Vagina (tissue), 2 donors: Measurements from ENCODE around the gene TUBB6. TPM values are rescaled to one million over a fixed set of nuclear protein-coding genes. Genes with fewer than 3 reads are reported as not detected.

Experiments
- DNase-seq, 2 donors: peaks; one replicate each; pipeline ENCODE4 v3.0.0-alpha.2; 2017; ENCODE audit errors: extremely low spot score in 2 of 2
- H3K27ac ChIP-seq: fragments of 200-600 bp; sonication (generic); one replicate; pipeline ENCODE4 v1.5.1; 2019
- H3K27me3 ChIP-seq: fragments of 200-600 bp; sonication (generic); one replicate; pipeline ENCODE4 v1.5.1; 2019
- H3K36me3 ChIP-seq, 2 donors: fragments of 200-600 bp; sonication (generic); one replicate each; pipeline ENCODE4 v1.5.1; 2017 to 2019
- H3K4me1 ChIP-seq: fragments of 200-600 bp; sonication (generic); one replicate; pipeline ENCODE4 v1.5.1; 2019
- H3K4me3 ChIP-seq, 2 donors: fragments of 200-600 bp; sonication (generic); 1 replicate in 1 of 2; 2 replicates in 1 of 2; pipeline ENCODE4 v1.5.1; 2016 to 2019
- H3K9me3 ChIP-seq: fragments of 200-600 bp; sonication (generic); one replicate; pipeline ENCODE4 v1.5.1; 2019
- POLR2A ChIP-seq, 2 donors: fragments of 450-650 bp; IDR thresholded peaks; one replicate each; pipeline ENCODE4 v1.6.1; 2017; ENCODE audit warnings: antibody characterized with exemption in 2 of 2, mild to moderate bottlenecking in 2 of 2, moderate library complexity in 2 of 2
- POLR2AphosphoS5 ChIP-seq, 2 donors: sonication (generic); formaldehyde crosslinking; IDR thresholded peaks; one replicate each; pipeline ENCODE4 v1.9.0; 2017; ENCODE audit warnings: antibody characterized with exemption in 2 of 2, mild to moderate bottlenecking in 2 of 2, low read depth in 1 of 2; ENCODE audit not compliant: insufficient read depth in 1 of 2
- intact Hi-C: fragments of 100-400 bp; cut with DNase I; formaldehyde crosslinking; loops from one replicate; pipeline ENCODE4 v1.15.1; 2023
- total RNA-seq: library from RNA; depleted of rRNA; stranded (reverse); fragments of >200 nt; gene quantifications from one replicate; pipeline ENCODE4 v1.2.3, GENCODE V29; 2016
- TF ChIP-seq, protein P1 (sequence below), 3 experiments: fragments of 450-650 bp in 2 of 3; fragments of 200-600 bp in 1 of 3; sonication (generic) in 1 of 3; IDR thresholded peaks; one replicate each; pipeline ENCODE4 v1.5.1; 2017 to 2019; ENCODE audit warnings: antibody characterized with exemption in 3 of 3, mild to moderate bottlenecking in 2 of 3, moderate library complexity in 2 of 3

TUBB6 gene
- total RNA-seq, 1 donor from 2014 or later = 450 TPM

- Histone ChIP-seq H3K4me1 (no peaks in the 10 kb centered on the region), H3K27ac (no peak overlapping the region), H3K4me3 (no peak overlapping the region), H3K27me3 (no peaks in the 10 kb centered on the region), H3K9me3 (no peaks in the 10 kb centered on the region), H3K36me3 (peaks cover 3 to 55% of the 10 kb centered on the region in 2 donors)
- intact Hi-C loops = no loop called here
- TF ChIP-seq POLR2A (IDR thresholded peaks at IDR 0.05) (no peak), POLR2AphosphoS5 (IDR thresholded peaks at IDR 0.05; ENCODE audit: insufficient read depth in 1 of 2, low read depth in 1 of 2) (no peak)
- TF ChIP-seq, protein P1, sequence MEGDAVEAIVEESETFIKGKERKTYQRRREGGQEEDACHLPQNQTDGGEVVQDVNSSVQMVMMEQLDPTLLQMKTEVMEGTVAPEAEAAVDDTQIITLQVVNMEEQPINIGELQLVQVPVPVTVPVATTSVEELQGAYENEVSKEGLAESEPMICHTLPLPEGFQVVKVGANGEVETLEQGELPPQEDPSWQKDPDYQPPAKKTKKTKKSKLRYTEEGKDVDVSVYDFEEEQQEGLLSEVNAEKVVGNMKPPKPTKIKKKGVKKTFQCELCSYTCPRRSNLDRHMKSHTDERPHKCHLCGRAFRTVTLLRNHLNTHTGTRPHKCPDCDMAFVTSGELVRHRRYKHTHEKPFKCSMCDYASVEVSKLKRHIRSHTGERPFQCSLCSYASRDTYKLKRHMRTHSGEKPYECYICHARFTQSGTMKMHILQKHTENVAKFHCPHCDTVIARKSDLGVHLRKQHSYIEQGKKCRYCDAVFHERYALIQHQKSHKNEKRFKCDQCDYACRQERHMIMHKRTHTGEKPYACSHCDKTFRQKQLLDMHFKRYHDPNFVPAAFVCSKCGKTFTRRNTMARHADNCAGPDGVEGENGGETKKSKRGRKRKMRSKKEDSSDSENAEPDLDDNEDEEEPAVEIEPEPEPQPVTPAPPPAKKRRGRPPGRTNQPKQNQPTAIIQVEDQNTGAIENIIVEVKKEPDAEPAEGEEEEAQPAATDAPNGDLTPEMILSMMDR (IDR thresholded peaks at IDR 0.05) = no peak
- DNase-seq = peak in 1 of 2 donors; percentile 79
Measured at GRCh38 chr18:12325726-12326245, 17.7 kb downstream of the TUBB6 start.

DNA sequence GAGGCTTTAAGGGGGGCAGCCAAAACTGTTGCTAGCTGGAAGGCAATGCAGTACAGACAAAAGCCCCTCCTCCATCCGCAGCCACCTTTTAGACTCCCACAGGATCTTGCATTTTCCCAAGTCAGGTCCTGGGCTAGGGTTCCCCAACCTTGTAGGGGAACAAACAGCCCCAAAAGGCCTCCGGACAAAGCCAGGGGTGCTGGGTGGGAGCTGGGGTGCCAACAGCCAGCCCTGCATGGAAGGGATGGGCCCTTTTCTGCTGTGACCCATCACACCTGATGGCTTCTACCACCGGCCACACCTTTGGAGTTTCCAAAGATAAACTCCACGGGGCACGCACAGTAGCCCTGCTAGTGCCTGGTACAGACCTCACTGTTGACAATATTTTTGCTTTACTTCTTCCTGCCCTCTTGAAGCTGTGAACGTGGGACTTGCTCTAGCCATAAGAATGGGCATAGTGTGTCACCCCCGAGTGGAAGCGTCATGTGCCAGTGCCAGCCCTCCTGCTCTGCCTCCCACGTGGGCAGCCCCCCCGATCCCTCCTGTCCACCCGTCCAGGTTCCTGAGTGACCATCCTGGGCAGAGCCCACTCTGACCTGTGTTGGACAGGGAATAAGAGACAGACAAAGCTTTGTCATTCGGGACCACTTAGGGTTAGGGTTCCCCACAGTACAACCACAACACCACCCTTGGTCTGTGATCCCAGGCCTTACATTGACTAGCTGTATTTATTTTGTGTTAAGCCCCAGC lies 18.8 kb downstream of the TUBB6 start:
- no peak overlapping the region for H3K27ac ChIP-seq
- TF ChIP-seq POLR2A (IDR thresholded peaks at IDR 0.05) (no peak), POLR2AphosphoS5 (IDR thresholded peaks at IDR 0.05; ENCODE audit: insufficient read depth in 1 of 2, low read depth in 1 of 2) (no peak)
- TF ChIP-seq, protein P1 (IDR thresholded peaks at IDR 0.05) = no peak
- H3K27me3 ChIP-seq = no peaks in the 10 kb centered on the region
- peaks cover 3 to 55% of the 10 kb centered on the region in 2 donors for H3K36me3 ChIP-seq
- DNase-seq = peak in 1 of 2 donors; percentile 52
- no peaks in the 10 kb centered on the region for H3K4me1 ChIP-seq
- no peaks in the 10 kb centered on the region for H3K9me3 ChIP-seq
- intact Hi-C loops = no loop called here
- H3K4me3 ChIP-seq = no peak overlapping the region

GRCh38 chr18:12327510-12328178 lies 19.6 kb downstream of the TUBB6 start:
- no peak overlapping the region for H3K4me3 ChIP-seq
- intact Hi-C loops = no loop called here
- peaks cover 3 to 55% of the 10 kb centered on the region in 2 donors for H3K36me3 ChIP-seq
- no peaks in the 10 kb centered on the region for H3K9me3 ChIP-seq
- TF ChIP-seq, protein P1 (IDR thresholded peaks at IDR 0.05) = peak; percentile 32 to 40 (median 37)
- TF ChIP-seq POLR2AphosphoS5 (IDR thresholded peaks at IDR 0.05; ENCODE audit: insufficient read depth in 1 of 2, low read depth in 1 of 2) (peak in 1 of 2 donors; percentile 25), POLR2A (IDR thresholded peaks at IDR 0.05) (no peak)
- no peak overlapping the region for H3K27ac ChIP-seq
- no peaks in the 10 kb centered on the region for H3K4me1 ChIP-seq
- H3K27me3 ChIP-seq = no peaks in the 10 kb centered on the region
- peak in 1 of 2 donors; percentile 83 for DNase-seq

DNA sequence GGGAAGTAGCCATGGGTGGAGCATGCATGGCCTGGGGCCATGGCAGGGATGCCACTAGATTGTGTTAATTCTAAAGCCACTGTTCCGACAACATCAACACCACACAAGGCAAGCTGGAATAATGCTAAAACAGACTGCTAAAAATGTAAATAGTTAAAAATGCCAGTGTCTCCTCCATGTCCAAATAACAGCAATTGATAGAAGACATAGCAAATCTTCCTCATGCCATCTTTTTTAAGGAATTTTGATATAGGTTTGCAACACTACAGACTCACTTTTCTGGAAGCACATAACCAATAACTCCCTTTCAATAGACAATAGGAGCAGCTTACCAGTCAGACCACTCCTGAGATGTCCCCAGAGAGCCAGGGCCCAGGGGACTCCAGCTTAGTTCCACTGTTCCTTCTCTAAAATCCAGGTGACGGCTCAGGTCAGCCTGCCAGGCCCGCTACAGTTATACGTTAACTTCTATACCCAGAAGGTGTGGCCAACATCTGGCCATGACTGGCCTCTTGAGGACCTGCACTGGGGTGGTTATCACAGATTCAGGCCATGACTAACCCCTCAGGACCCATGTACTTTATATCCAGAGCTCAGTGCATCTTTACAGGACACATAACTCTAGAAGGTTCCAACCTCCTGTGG lies 20.3 kb downstream of the TUBB6 start:
- Histone ChIP-seq H3K27me3 (no peaks in the 10 kb centered on the region), H3K4me1 (no peaks in the 10 kb centered on the region), H3K36me3 (peaks cover 3 to 54% of the 10 kb centered on the region in 2 donors), H3K9me3 (no peaks in the 10 kb centered on the region), H3K27ac (no peak overlapping the region), H3K4me3 (no peak overlapping the region)
- intact Hi-C loops = no loop called here
- peak in 1 of 2 donors; percentile 54 for DNase-seq
- TF ChIP-seq POLR2A (IDR thresholded peaks at IDR 0.05) (no peak), POLR2AphosphoS5 (IDR thresholded peaks at IDR 0.05; ENCODE audit: insufficient read depth in 1 of 2, low read depth in 1 of 2) (no peak)
- TF ChIP-seq, protein P1 (IDR thresholded peaks at IDR 0.05) = no peak
